Right lobe of liver (tissue), 4 donors: ENCODE data around the gene GJC2.

Source experiments
- CTCF ChIP-seq, 4 donors: fragments of 200-600 bp in 3 of 4; fragments of 450-650 bp in 1 of 4; IDR thresholded peaks; one replicate each; pipeline versions ENCODE4 v1.5.1 to v1.8.0; 2016 to 2022; ENCODE audit warnings: antibody characterized with exemption in 4 of 4, mild to moderate bottlenecking in 2 of 4
- POLR2A ChIP-seq: fragments of 450-650 bp; IDR thresholded peaks from one replicate; pipeline ENCODE4 v1.6.1; 2017; ENCODE audit warnings: antibody characterized with exemption, mild to moderate bottlenecking
- donor health status: DM: no; HTN: no; CAD: no.
- donor health status: DM: no; HTN: no; CAD: no.
- donor health status: DM: no; HTN: yes; CAD: no.

- TF ChIP-seq CTCF (IDR thresholded peaks at IDR 0.05): no peak
- TF ChIP-seq POLR2A: no peak
These were observed 890 bp downstream of the GJC2 start for GRCh38 chr1:228150461-228151179.
